ENCODE measurements around the gene HOXA3.

Gene HOXA3

DNA sequence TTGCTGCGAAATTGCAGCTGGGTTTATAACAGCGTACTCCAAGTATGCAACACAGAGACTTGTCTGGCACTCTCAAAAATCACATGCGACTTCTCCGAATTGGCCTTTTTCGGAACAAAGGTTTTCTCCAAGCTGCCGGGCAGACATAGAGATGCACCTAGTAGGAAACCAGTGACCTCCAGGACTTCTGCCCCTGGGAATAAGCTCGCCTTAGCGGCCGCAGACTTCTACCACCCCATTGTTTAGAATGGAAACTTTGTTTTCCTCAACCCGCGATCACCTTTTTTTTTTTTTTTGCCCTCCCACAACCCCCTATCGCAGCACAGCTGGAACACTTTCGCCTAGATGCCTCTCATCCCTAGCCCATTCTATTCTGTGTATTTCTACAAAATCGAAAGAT, 26.6 kb upstream of the HOXA3 start:
- in situ Hi-C loops (cut with HindIII; ENCODE audit: low pct_ligation_motif_present, low sequenced_read_pairs): no loop called here
- Histone ChIP-seq H3K4me3 (ENCODE audit: low read depth, low read length) (no peak overlapping the region), H3K27me3 (replicated peaks) (peaks cover 92% of the 10 kb centered on the region), H3K36me3 (replicated peaks) (no peaks in the 10 kb centered on the region), H3K27ac (no peak overlapping the region)
- TF ChIP-seq, protein P1, sequence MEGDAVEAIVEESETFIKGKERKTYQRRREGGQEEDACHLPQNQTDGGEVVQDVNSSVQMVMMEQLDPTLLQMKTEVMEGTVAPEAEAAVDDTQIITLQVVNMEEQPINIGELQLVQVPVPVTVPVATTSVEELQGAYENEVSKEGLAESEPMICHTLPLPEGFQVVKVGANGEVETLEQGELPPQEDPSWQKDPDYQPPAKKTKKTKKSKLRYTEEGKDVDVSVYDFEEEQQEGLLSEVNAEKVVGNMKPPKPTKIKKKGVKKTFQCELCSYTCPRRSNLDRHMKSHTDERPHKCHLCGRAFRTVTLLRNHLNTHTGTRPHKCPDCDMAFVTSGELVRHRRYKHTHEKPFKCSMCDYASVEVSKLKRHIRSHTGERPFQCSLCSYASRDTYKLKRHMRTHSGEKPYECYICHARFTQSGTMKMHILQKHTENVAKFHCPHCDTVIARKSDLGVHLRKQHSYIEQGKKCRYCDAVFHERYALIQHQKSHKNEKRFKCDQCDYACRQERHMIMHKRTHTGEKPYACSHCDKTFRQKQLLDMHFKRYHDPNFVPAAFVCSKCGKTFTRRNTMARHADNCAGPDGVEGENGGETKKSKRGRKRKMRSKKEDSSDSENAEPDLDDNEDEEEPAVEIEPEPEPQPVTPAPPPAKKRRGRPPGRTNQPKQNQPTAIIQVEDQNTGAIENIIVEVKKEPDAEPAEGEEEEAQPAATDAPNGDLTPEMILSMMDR (IDR thresholded peaks at IDR 0.05; ENCODE audit: low read depth, low read length, missing control alignments): no peak
- no peak for DNase-seq

DNA sequence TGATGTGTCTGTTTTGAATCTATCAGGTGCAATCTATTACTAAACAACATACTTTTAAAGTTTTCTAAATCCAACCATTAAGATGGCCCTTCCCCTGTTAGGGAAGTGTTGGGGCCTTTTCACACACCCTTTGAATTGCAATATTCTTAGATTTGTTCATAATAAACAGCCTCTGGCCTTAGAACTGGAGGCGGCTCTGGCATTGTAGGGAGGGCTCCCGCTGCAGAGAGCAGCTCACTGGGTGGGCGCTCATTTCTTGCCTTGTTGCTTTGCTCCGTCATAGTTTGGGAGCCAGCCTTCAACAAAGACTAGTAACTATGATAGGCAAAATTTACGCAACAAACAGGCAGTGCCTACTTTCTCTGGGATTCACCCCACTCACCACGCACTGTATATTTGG, 26.0 kb upstream of the HOXA3 start:
- H3K36me3 ChIP-seq (replicated peaks): no peaks in the 10 kb centered on the region
- no peak overlapping the region for H3K4me3 ChIP-seq (ENCODE audit: low read depth, low read length)
- in situ Hi-C loops (cut with HindIII; ENCODE audit: low pct_ligation_motif_present, low sequenced_read_pairs): no loop called here
- no peak overlapping the region for H3K27ac ChIP-seq
- TF ChIP-seq, protein P1 (IDR thresholded peaks at IDR 0.05; ENCODE audit: low read depth, low read length, missing control alignments): no peak
- DNase-seq: no peak
- peaks cover 93% of the 10 kb centered on the region for H3K27me3 ChIP-seq (replicated peaks)

DNA sequence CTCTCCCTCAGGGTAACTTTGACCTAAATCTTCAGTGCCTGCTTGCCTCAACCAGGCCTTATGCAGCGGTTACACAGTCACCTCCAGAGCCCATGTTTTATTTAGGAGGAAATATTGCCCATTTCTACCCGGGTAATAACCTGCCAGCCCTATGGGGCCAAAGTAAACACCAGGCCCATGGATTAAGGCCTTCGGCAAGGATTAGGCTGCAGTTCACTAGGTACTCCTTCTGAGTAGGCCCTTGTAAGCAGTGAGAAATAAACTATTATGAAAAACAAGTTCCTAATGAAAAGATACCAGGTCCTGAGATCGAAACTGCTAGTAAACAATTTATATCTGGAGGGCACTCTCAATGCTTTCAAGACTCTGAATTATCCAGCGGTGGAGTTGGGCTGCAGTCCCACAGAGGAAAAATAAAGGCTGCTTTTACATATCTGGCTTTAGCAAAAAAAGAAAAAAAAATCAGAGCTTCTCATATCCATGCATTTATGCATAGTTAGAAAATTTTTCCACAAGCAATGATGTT, 25.5 kb upstream of the HOXA3 start:
- H3K27me3 ChIP-seq (replicated peaks): peaks cover 93% of the 10 kb centered on the region
- in situ Hi-C loops (cut with HindIII; ENCODE audit: low pct_ligation_motif_present, low sequenced_read_pairs): no loop called here
- DNase-seq: no peak
- H3K4me3 ChIP-seq (ENCODE audit: low read depth, low read length): no peak overlapping the region
- TF ChIP-seq, protein P1 (IDR thresholded peaks at IDR 0.05; ENCODE audit: low read depth, low read length, missing control alignments): no peak
- no peak overlapping the region for H3K27ac ChIP-seq
- no peaks in the 10 kb centered on the region for H3K36me3 ChIP-seq (replicated peaks)

DNA sequence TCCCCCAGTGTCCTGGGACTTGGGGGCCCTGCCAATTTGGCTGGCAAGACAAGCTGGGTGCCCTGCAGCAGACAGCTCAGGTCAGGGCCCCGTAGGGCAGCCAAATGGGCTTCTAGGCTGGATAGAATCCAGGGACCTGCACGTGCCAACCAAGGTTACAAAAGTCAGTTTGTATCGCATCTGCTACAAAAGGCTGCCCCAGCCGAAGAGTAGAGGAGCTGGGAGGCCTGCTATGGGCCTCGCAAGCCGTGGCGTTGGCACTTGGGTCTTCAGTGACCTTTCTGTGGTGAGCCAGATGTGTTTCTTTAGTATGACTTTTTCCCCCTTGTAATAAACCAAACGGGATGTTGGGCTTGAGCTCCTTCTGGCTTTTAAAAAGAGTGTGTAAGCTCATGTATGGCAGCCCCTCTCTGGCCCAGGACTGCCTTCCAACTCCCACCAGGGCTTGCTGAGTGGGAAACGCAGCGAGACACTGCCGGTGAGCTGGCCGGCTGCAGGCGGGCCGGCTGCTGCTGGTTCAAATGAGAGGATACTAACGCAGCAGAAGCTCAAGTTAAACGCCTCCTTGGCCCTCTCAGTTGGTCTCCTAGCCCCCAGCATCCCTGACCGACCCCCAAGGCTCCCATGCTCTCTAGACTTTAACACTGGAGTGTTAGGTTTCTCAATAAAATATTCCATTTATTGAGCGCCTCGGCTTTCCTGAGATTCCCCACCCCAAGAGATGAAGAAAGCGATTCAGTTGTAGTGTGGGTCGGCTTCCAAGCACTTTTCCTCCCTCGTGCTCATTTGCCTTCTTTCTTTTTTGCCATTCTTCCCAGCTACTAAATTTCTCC, 24.8 kb upstream of the HOXA3 start:
- no peaks in the 10 kb centered on the region for H3K36me3 ChIP-seq (replicated peaks)
- no peak overlapping the region for H3K4me3 ChIP-seq (ENCODE audit: low read depth, low read length)
- peaks cover 93% of the 10 kb centered on the region for H3K27me3 ChIP-seq (replicated peaks)
- TF ChIP-seq, protein P1 (IDR thresholded peaks at IDR 0.05; ENCODE audit: low read depth, low read length, missing control alignments): no peak
- DNase-seq: no peak
- in situ Hi-C loops (cut with HindIII; ENCODE audit: low pct_ligation_motif_present, low sequenced_read_pairs): no loop called here
- H3K27ac ChIP-seq: no peak overlapping the region

DNA sequence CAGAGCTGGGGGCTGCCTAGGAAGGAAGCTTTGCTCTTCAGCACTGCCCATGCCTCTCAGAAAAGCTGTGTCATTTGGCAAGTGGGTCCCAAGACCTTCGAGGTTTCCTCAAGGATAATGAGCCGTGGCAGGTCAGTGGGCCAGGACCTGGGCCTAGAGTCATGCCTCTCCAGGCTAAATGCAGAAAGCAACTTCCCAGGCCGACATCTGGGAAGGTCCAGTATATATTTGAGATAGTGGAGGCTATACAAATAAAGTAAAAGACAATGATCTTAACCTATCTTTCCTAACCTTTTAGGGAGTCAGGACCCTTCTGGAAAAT, 24.1 kb upstream of the HOXA3 start:
- TF ChIP-seq, protein P1 (IDR thresholded peaks at IDR 0.05; ENCODE audit: low read depth, low read length, missing control alignments): no peak
- in situ Hi-C loops (cut with HindIII; ENCODE audit: low pct_ligation_motif_present, low sequenced_read_pairs): no loop called here
- peaks cover 95% of the 10 kb centered on the region for H3K27me3 ChIP-seq (replicated peaks)
- H3K4me3 ChIP-seq (ENCODE audit: low read depth, low read length): no peak overlapping the region
- H3K27ac ChIP-seq: no peak overlapping the region
- no peaks in the 10 kb centered on the region for H3K36me3 ChIP-seq (replicated peaks)
- DNase-seq: no peak
